Fibroblast of skin of abdomen (primary cell): ENCODE measurements around the gene NDUFS8.

Source experiments
- DNase-seq: peaks from one replicate; pipeline ENCODE4 v3.0.0-alpha.2; 2013

NDUFS8 gene

DNA sequence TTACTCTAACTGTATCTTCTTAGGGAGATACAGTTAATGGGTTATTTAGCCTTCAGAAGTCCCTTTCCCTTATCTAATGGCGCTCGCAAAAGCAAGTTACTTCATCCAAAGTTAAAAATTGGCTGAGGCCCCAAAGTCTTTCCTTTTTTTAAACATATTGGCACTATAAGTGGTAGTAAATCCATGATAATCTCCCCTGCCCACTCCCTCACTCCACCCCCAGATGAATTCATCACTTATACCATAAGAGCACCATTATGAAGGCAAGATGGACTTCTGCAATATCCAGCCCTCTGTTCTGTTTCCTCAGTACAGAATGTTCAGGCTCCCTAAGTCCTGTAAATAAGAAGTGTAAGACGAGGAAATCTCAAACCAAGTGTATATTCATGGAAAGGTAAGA, 53.0 kb downstream of the NDUFS8 start:
- DNase-seq = no peak
